B cell (primary cell): ENCODE results near the gene APOH. TPM values are rescaled to one million over a fixed set of nuclear protein-coding genes. Genes with fewer than 3 reads are reported as not detected.

ENCODE experiments used
- ATAC-seq: fragments of 200-7000 bp; cut with Tn5 transposase; one replicate; pipeline ENCODE4 v1.10.0; 2021; ENCODE audit warnings: low read depth, mild to moderate bottlenecking, moderate number of reproducible peaks, moderate library complexity
- CTCF ChIA-PET: fragments of 350-600 bp; sonication (Branson Sonifier 250); formaldehyde crosslinking; loops from one replicate; lab custom pipeline; 2021; ENCODE audit warnings: antibody characterized with exemption, inconsistent platforms; lab: Charles Lee
- POLR2A ChIA-PET: fragments of 350-600 bp; sonication (Branson Sonifier 250); formaldehyde crosslinking; loops from one replicate; lab custom pipeline; 2021; ENCODE audit warnings: antibody characterized with exemption; lab: Charles Lee
- DNase-seq: peaks from one replicate; pipeline ENCODE4 v3.0.0; 2013
- H2AFZ ChIP-seq: 2 replicates; pipeline ENCODE4 v1.6.1; 2012; ENCODE audit warnings: mild to moderate bottlenecking, low read depth, low read length; ENCODE audit not compliant: insufficient read depth, poor library complexity, severe bottlenecking
- H3K27ac ChIP-seq, 2 donors: 1 replicate in 1 of 2; 2 replicates in 1 of 2; pipeline ENCODE4 v1.5.1; 2012 to 2013; ENCODE audit warnings: low read length in 2 of 2, mild to moderate bottlenecking in 2 of 2, moderate library complexity in 1 of 2
- H3K27me3 ChIP-seq, 4 experiments: fragments of 200-600 bp in 1 of 4; sonication (generic) in 1 of 4; replicated peaks in 1 of 4; 1 replicate in 2 of 4; 2 replicates in 2 of 4; pipeline versions ENCODE4 v1.6.1 to v1.7.0; 2013 to 2016; ENCODE audit warnings: low read length in 3 of 4, mild to moderate bottlenecking in 2 of 4, mixed read lengths in 1 of 4, moderate library complexity in 1 of 4; ENCODE audit not compliant: insufficient read depth in 4 of 4, control insufficient read depth in 3 of 4; ENCODE audit errors: control extremely low read depth in 1 of 4
- H3K36me3 ChIP-seq, 2 experiments: replicated peaks in 1 of 2; 1 replicate in 1 of 2; 2 replicates in 1 of 2; pipeline versions ENCODE4 v1.6.1 to v1.7.1; 2013; ENCODE audit warnings: low read length in 1 of 2; ENCODE audit not compliant: insufficient read depth in 2 of 2, control insufficient read depth in 1 of 2; ENCODE audit errors: control extremely low read depth in 1 of 2, extremely low read depth in 1 of 2
- H3K4me1 ChIP-seq, 2 donors: fragments of 200-600 bp in 1 of 2; sonication (generic) in 1 of 2; 1 replicate in 1 of 2; 2 replicates in 1 of 2; pipeline versions ENCODE4 v1.5.1 to v1.6.1; 2013 to 2017; ENCODE audit warnings: low read length in 2 of 2; ENCODE audit not compliant: control insufficient read depth in 2 of 2, insufficient read depth in 2 of 2
- H3K4me2 ChIP-seq: replicated peaks from 2 replicates; pipeline ENCODE3; 2012; ENCODE audit warnings: mild to moderate bottlenecking, low read depth, low read length; ENCODE audit not compliant: poor library complexity, severe bottlenecking
- H3K4me3 ChIP-seq, 5 experiments: fragments of 200-600 bp in 1 of 5; sonication (generic) in 1 of 5; 1 replicate in 3 of 5; 2 replicates in 2 of 5; pipeline versions ENCODE4 v1.5.1 to v1.7.0; 2011 to 2016; ENCODE audit warnings: low read length in 4 of 5, mild to moderate bottlenecking in 4 of 5, low read depth in 2 of 5, control low read depth in 1 of 5, moderate library complexity in 1 of 5; ENCODE audit not compliant: insufficient read depth in 1 of 5; ENCODE audit errors: control extremely low read depth in 1 of 5, extremely low read depth in 1 of 5
- H3K79me2 ChIP-seq: fragments of 200-600 bp; sonication (generic); one replicate; pipeline ENCODE4 v1.6.0; 2016; ENCODE audit warnings: low read length; ENCODE audit not compliant: control insufficient read depth, insufficient read depth
- H3K9ac ChIP-seq: fragments of 200-600 bp; sonication (generic); 2 replicates; pipeline ENCODE4 v1.6.1; 2017; ENCODE audit warnings: mild to moderate bottlenecking, low read length, moderate library complexity
- H3K9me3 ChIP-seq, 3 donors: one replicate each; pipeline versions ENCODE4 v1.6.1 to v1.7.1; 2013; ENCODE audit warnings: low read length in 2 of 3; ENCODE audit not compliant: control insufficient read depth in 2 of 3, insufficient read depth in 1 of 3; ENCODE audit errors: control extremely low read depth in 1 of 3
- H4K20me1 ChIP-seq: 2 replicates; pipeline ENCODE4 v1.6.0; 2012; ENCODE audit warnings: mild to moderate bottlenecking, low read length; ENCODE audit not compliant: insufficient read depth, control insufficient read depth, poor library complexity, severe bottlenecking
- H3K27ac Mint-ChIP-seq: one replicate; pipeline ENCODE4 v1.8.0; 2021; ENCODE audit warnings: mixed read lengths
- H3K27me3 Mint-ChIP-seq: one replicate; pipeline ENCODE4 v1.8.0; 2021; ENCODE audit warnings: mixed read lengths
- H3K4me1 Mint-ChIP-seq: one replicate; pipeline ENCODE4 v1.8.0; 2021; ENCODE audit warnings: mixed read lengths
- H3K4me3 Mint-ChIP-seq: one replicate; pipeline ENCODE4 v1.8.0; 2021; ENCODE audit warnings: mixed read lengths
- H3K9me3 Mint-ChIP-seq: one replicate; pipeline ENCODE4 v1.8.0; 2022; ENCODE audit warnings: mixed read lengths; ENCODE audit not compliant: insufficient read depth
- CTCF ChIP-seq: fragments of 200-600 bp; IDR thresholded peaks from one replicate; pipeline ENCODE4 v1.8.0; 2022; ENCODE audit warnings: antibody characterized with exemption, mild to moderate bottlenecking
- EZH2 ChIP-seq: IDR thresholded peaks from 2 replicates; pipeline ENCODE4 v1.6.1; 2012; ENCODE audit warnings: borderline replicate concordance, low read depth, mild to moderate bottlenecking, moderate library complexity, low read length; ENCODE audit not compliant: insufficient read depth, poor library complexity, severe bottlenecking
- WGBS: methylation state at CpG from one replicate; pipeline ENCODE4 v1.1.5; 2013; ENCODE audit warnings: missing lambda C conversion rate; ENCODE audit not compliant: insufficient coverage; 5-methylcytosine and 5-hydroxymethylcytosine counted together
- intact Hi-C: fragments of 100-400 bp; cut with micrococcal nuclease; formaldehyde crosslinking; loops from one replicate; pipeline ENCODE4 v1.10.0; 2022
- polyA plus RNA-seq: library from polyadenylated mRNA; depleted of rRNA; stranded (reverse); fragments of >200 nt; gene quantifications from 2 replicates; pipeline ENCODE4 v1.2.3, GENCODE V29; 2012
- total RNA-seq, 2 donors: library from RNA; stranded (reverse); fragments of 120-200 nt in 1 of 2; gene quantifications; 1 replicate in 1 of 2; 2 replicates in 1 of 2; pipeline versions ENCODE4 v1.2.3 to v1.2.4, GENCODE V29; 2013 to 2022

Gene APOH
- total and polyA plus RNA-seq, 2 donors (not counting 1 experiment from before 2014, with no cell fraction given): not detected

GRCh38 chr17:66192378-66192687 lies 36.9 kb downstream of the APOH start:
- peak overlapping the region; percentile 82 for H2AFZ ChIP-seq
- H3K36me3 ChIP-seq: no peaks in the 10 kb centered on the region
- intact Hi-C loops: loop anchor here (1.0 kb wide), 1 partner anchor 110 kb away; the partner anchor contains the start of gene PRKCA
- H4K20me1 ChIP-seq: no peaks in the 10 kb centered on the region
- ATAC-seq (no peak), DNase-seq (no peak)
- no peak for TF ChIP-seq EZH2
- Mint-ChIP-seq H3K27ac (peak overlapping the region; percentile 92), H3K9me3 (no peaks in the 10 kb centered on the region), H3K27me3 (no peaks in the 10 kb centered on the region), H3K4me1 (peaks cover 32% of the 10 kb centered on the region), H3K4me3 (peak overlapping the region; percentile 90)
- no peaks in the 10 kb centered on the region for H3K27me3 ChIP-seq
- ChIA-PET CTCF (no interaction called here), POLR2A (no interaction called here)
- peak overlapping the region; percentile 80 for H3K9ac ChIP-seq
- WGBS: 0% methylated on average over 6 of the region's 10 CpGs
- peak overlapping the region in 4 of 5 experiments; percentile 44 to 72 (median 68) for H3K4me3 ChIP-seq
- H3K4me2 ChIP-seq: peak overlapping the region; percentile 99
- H3K27ac ChIP-seq: peak overlapping the region; percentile 68 to 85
- H3K79me2 ChIP-seq: no peaks in the 10 kb centered on the region
- peaks cover 32% of the 10 kb centered on the region in 2 donors for H3K4me1 ChIP-seq
- H3K9me3 ChIP-seq: peaks cover 0 to 1% (median 0%) of the 10 kb centered on the region in 3 donors

GRCh38 chr17:66191593-66192377 lies 37.4 kb downstream of the APOH start, which contains the start of gene CEP112:
TSS of gene CEP112 (minus strand) at chr17:66192133.
- 1% methylated on average over 83 of the region's 83 CpGs for WGBS
- H3K9me3 ChIP-seq: no peaks in the 10 kb centered on the region
- H3K9me3 Mint-ChIP-seq: no peaks in the 10 kb centered on the region
- H4K20me1 ChIP-seq: no peaks in the 10 kb centered on the region
- no peaks in the 10 kb centered on the region for H3K27me3 ChIP-seq
- H3K4me1 ChIP-seq: peaks cover 32% of the 10 kb centered on the region in 2 donors
- peak within 1 kb of the TSS; percentile 92 for H3K27ac Mint-ChIP-seq
- peak within 1 kb of the TSS; percentile 68 to 85 for H3K27ac ChIP-seq
- peaks cover 32% of the 10 kb centered on the region for H3K4me1 Mint-ChIP-seq
- ChIA-PET POLR2A (no interaction called here), CTCF (interaction anchor here (1.4 kb wide), 1 partner anchor 8 kb away, joined by 3 read pairs; no protein-coding TSS in a partner anchor)
- peak; percentile 79 for ATAC-seq
- TF ChIP-seq EZH2 (no peak), CTCF (no peak)
- H2AFZ ChIP-seq: peak within 1 kb of the TSS; percentile 82
- no peaks in the 10 kb centered on the region for H3K79me2 ChIP-seq
- peak within 1 kb of the TSS; percentile 44 to 72 (median 64) for H3K4me3 ChIP-seq
- no peaks in the 10 kb centered on the region for H3K27me3 Mint-ChIP-seq
- no peaks in the 10 kb centered on the region for H3K36me3 ChIP-seq
- DNase-seq: peak; percentile 95
- peak within 1 kb of the TSS; percentile 80 for H3K9ac ChIP-seq
- H3K4me2 ChIP-seq: peak within 1 kb of the TSS; percentile 99
- peak within 1 kb of the TSS; percentile 90 for H3K4me3 Mint-ChIP-seq
- intact Hi-C loops: loop anchor here (1.0 kb wide), 1 partner anchor 111 kb away; the partner anchor contains the start of gene PRKCA
